Fibroblast of the aortic adventitia (primary cell): ENCODE results near the gene ZHX3. TPM values are rescaled to one million over a fixed set of nuclear protein-coding genes. Genes with fewer than 3 reads are reported as not detected.

Experiments
- DNase-seq: peaks from one replicate; pipeline ENCODE4 v3.0.0-alpha.2; 2010; ENCODE audit warnings: low read depth
- H3K4me3 ChIP-seq: 2 replicates; pipeline ENCODE4 v1.5.1; 2011; ENCODE audit warnings: low read depth, mild to moderate bottlenecking, control low read depth, low read length, moderate library complexity
- total RNA-seq: library from RNA; depleted of rRNA; stranded (reverse); fragments of >200 nt; gene quantifications from 2 replicates; pipeline ENCODE4 v1.2.3, GENCODE V29; 2012; ENCODE audit warnings: low replicate concordance
- TF ChIP-seq, protein P1 (sequence below): IDR thresholded peaks from 2 replicates; pipeline ENCODE4 v1.5.1; 2011; ENCODE audit warnings: mild to moderate bottlenecking, low read length, control low read depth, inconsistent platforms; ENCODE audit not compliant: insufficient read depth

ZHX3 gene
- total RNA-seq, 1 donor: 47.2 TPM

DNA sequence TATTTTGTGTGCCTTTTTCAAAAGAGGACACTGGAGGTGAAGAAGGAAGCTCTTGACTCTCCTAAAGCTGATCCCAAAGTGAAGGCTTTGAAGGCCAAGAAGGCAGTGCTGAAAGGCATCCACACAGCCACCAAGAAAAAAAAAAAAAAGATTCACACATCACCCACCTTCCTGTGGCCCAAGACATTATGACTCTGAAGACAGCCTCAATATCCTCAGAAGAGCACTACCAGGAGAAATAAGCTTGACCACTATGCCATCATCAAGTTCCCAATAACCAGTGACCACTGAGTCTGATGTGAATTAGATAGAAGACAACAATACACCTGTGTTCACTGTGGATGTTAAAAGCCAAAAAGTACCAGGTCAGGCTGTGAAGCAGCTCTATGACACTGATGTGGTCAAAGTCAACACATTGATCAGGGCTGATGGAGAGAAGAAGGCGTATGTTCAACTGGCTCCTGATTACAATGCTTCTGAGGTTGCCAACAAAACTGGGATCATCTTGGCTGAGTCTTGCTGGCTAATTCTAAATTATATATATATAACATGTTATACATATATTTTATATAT is 120.8 kb downstream of the ZHX3 start:
- TF ChIP-seq, protein P1, sequence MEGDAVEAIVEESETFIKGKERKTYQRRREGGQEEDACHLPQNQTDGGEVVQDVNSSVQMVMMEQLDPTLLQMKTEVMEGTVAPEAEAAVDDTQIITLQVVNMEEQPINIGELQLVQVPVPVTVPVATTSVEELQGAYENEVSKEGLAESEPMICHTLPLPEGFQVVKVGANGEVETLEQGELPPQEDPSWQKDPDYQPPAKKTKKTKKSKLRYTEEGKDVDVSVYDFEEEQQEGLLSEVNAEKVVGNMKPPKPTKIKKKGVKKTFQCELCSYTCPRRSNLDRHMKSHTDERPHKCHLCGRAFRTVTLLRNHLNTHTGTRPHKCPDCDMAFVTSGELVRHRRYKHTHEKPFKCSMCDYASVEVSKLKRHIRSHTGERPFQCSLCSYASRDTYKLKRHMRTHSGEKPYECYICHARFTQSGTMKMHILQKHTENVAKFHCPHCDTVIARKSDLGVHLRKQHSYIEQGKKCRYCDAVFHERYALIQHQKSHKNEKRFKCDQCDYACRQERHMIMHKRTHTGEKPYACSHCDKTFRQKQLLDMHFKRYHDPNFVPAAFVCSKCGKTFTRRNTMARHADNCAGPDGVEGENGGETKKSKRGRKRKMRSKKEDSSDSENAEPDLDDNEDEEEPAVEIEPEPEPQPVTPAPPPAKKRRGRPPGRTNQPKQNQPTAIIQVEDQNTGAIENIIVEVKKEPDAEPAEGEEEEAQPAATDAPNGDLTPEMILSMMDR: no peak
- H3K4me3 ChIP-seq: no peak overlapping the region
- no peak for DNase-seq

DNA sequence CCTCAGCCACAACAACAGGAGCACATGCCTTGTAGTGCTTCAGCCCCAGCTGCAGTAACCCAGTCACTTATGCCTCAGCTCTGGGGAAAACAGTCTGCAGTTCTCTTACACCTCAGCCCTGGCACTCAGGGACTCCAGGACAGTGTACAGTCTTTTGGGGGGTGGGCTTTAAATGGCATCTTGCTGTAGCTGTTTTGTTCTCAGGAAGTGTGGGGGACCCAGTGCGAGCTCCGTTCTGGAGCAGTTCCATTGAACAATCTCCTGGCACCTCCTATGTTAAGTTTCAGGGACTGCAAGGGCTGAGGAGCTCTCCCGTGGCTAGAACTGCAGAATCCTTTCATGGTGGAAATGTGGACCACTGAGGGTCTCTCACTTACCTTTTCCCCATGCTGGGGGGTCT is 125.0 kb downstream of the ZHX3 start:
- TF ChIP-seq, protein P1: no peak
- no peak for DNase-seq

DNA sequence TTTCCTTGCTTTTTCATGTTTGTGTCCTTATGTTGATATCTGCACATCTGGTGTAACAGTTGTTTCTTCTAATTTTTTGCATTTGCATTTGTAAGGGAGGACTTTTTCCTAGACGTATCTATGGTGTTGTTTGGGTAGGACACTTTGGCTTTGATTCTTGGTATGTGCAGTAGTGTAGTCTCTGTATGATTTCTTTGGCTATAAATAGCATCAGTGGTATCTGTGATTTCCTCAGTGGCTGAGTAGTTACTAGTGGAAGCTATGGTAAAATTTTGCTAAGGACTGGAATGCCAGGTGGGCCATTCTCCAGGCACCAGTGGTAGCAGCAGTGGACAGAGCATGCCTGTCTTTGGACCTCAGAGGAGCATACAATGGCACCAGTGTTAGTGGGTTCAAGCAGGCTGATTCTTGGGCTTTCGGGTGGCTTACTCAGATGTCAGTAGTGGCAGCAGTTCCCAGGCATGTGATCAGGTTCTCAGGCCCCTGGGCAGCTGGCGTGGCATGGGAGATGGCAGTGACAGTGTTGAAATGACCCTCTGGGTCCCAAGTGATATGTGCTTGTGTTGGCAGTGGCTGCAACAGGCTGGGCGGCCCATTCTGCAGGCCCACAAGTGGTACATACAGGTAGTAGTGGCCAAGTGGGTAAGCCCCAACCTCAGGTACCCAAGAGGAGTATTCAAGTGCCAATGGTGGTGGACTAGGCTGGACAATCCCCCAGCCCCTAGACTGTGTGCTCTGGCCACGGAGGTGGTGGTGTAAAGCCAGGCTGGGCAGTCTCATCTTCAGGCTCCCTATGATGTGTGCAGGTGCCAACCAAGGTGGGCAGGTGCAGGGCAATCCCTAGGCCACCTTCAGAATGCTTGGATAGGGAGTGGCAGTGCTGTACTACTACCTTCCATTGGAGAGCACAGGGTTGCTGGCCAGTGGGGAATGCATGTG is 125.7 kb downstream of the ZHX3 start:
- no peak overlapping the region for H3K4me3 ChIP-seq
- TF ChIP-seq, protein P1: no peak
- no peak for DNase-seq

More for the DNA sequence above, 125.0 kb downstream of the ZHX3 start:
- no peak overlapping the region for H3K4me3 ChIP-seq

DNA sequence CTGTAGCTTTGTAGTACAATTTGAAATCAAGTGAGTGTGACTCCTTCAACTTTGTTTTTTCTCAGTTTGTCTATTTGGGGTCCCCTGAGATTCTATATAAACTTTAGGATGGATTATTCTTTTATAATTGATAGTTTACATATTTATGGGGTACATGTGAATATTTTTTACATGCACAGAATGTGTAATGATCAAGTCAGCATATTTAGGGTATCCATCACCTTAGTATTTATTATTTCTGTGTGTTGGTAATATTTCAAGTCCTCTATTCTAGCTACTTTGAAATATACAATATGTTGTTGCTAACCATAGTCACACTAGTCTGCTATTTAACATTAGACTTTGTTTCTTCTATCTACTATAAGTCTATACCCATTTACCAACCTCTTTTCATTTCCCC is 129.9 kb downstream of the ZHX3 start:
- TF ChIP-seq, protein P1: no peak
- DNase-seq: no peak
- no peak overlapping the region for H3K4me3 ChIP-seq

DNA sequence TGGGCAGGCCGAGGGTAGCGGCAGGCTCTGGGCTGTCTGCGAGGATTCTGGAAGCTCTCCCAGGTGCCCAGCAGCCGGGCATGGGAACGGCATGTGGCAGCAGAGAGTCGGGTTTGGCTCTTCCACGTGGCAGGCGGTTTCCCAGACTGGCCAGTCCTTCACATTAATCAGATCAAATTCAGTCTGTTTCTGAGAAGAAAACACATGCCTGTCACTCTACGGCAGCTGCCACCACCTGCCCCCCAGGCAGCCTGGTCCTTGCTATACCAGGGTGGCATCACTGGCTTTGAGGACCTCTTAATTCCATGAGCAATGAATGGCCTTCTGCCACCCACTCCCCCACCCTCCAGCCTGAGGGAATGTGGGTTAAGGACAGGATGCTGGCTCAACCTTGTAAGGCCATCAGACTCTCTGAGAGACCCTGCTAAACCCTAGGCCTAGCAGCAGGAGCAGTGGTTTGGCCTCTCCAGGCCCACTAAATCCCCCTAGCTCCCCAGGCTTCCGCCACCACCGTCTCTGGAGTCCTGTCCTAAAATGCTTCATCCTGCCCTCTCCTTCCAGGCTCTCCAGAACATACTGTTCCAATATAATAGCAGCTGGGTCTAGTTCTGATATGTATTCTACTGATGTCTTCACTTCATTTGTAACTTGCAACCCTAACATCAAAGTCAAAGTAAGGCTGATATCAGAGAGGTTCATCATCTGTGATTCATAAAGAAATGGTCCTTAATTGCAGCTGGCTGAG is 132.3 kb downstream of the ZHX3 start:
- TF ChIP-seq, protein P1: no peak
- DNase-seq: no peak
- H3K4me3 ChIP-seq: no peak overlapping the region

DNA sequence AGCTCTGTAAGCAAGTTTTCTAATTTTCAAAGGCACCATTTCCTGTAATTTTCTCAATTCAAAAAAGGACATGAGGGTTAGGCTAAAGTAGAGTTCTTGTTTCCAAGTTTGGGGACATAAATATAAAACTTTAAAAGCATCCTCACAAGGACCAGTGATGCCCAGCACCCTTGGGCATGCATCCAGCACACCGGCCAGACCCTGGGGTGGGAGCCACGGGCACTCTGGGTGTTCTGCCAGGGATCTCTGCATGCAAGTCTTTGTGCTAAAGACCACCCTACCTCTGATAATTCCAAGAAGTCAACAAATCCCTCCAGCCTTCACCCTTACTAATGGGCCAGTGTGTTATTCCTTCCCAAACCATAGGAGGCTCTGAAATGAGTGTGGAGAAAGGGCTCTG is 133.7 kb downstream of the ZHX3 start:
- no peak for DNase-seq
- TF ChIP-seq, protein P1: no peak
- H3K4me3 ChIP-seq: no peak overlapping the region
